Caco-2 (cell line): ENCODE measurements around the gene ODF2. TPM values are rescaled to one million over a fixed set of nuclear protein-coding genes. Genes with fewer than 3 reads are reported as not detected.

Experiments used
- BruUV-seq: library from RNA; stranded (reverse); fragments of 400-500 nt; replicated peaks from 2 replicates; lab custom pipeline; 2021; lab: Mats Ljungman, UMichigan
- CTCF ChIA-PET: fragments of 300-600 bp; sonication (Branson Sonifier 250); formaldehyde crosslinking; loops from one replicate; lab custom pipeline; 2022; ENCODE audit warnings: antibody characterized with exemption; lab: Charles Lee
- POLR2A ChIA-PET: fragments of 300-600 bp; sonication (Branson Sonifier 250); formaldehyde crosslinking; loops from one replicate; lab custom pipeline; 2022; ENCODE audit warnings: antibody characterized with exemption; lab: Charles Lee
- DNase-seq, 2 experiments: peaks; one replicate each; pipeline versions ENCODE4 v3.0.0 to v3.0.0-alpha.2; 2020 to 2022
- H3K27me3 ChIP-seq: replicated peaks from 2 replicates; pipeline ENCODE4 v1.6.0; 2011; ENCODE audit warnings: low read length; ENCODE audit not compliant: control insufficient read depth, insufficient read depth
- H3K36me3 ChIP-seq: 2 replicates; pipeline ENCODE4 v1.5.1; 2011; ENCODE audit warnings: low read length; ENCODE audit not compliant: control insufficient read depth, insufficient read depth
- H3K4me1 ChIP-seq: fragments of 250-450 bp; sonication (Bioruptor Pico); 2 replicates; pipeline ENCODE4 v1.5.1; 2020; ENCODE audit warnings: mild to moderate bottlenecking
- H3K4me3 ChIP-seq: 2 replicates; pipeline ENCODE4 v1.5.1; 2011; ENCODE audit warnings: low read depth, mild to moderate bottlenecking, control low read depth, low read length
- H3K9me3 ChIP-seq: fragments of 250-450 bp; sonication (Bioruptor Pico); 2 replicates; pipeline ENCODE4 v1.5.1; 2020; ENCODE audit warnings: mild to moderate bottlenecking, moderate library complexity
- H3K27ac Mint-ChIP-seq: one replicate; pipeline ENCODE4 v1.8.0; 2022; ENCODE audit warnings: mixed read lengths; ENCODE audit not compliant: unreplicated experiment
- H3K27me3 Mint-ChIP-seq: one replicate; pipeline ENCODE4 v1.8.0; 2022; ENCODE audit warnings: mixed read lengths; ENCODE audit not compliant: insufficient read depth, unreplicated experiment
- H3K36me3 Mint-ChIP-seq: one replicate; pipeline ENCODE4 v1.8.0; 2022; ENCODE audit warnings: mild to moderate bottlenecking, mixed read lengths; ENCODE audit not compliant: insufficient read depth, unreplicated experiment
- H3K4me1 Mint-ChIP-seq: one replicate; pipeline ENCODE4 v1.8.0; 2022; ENCODE audit warnings: low read depth, mixed read lengths; ENCODE audit not compliant: unreplicated experiment
- H3K4me3 Mint-ChIP-seq: one replicate; pipeline ENCODE4 v1.8.0; 2022; ENCODE audit warnings: mild to moderate bottlenecking, moderate library complexity, mixed read lengths; ENCODE audit not compliant: unreplicated experiment
- H3K9me3 Mint-ChIP-seq: one replicate; pipeline ENCODE4 v1.8.0; 2022; ENCODE audit warnings: mixed read lengths; ENCODE audit not compliant: unreplicated experiment
- CTCF ChIP-seq, 2 experiments: fragments of 200-600 bp in 1 of 2; IDR thresholded peaks; 1 replicate in 1 of 2; 2 replicates in 1 of 2; pipeline versions ENCODE4 v1.5.1 to v1.8.0; 2011 to 2022; ENCODE audit warnings: antibody characterized with exemption in 1 of 2, control low read depth in 1 of 2, inconsistent platforms in 1 of 2, low read depth in 1 of 2, low read length in 1 of 2, mild to moderate bottlenecking in 1 of 2, moderate library complexity in 1 of 2; ENCODE audit not compliant: insufficient read depth in 1 of 2, severe bottlenecking in 1 of 2, unreplicated experiment in 1 of 2
- intact Hi-C: fragments of 100-400 bp; cut with micrococcal nuclease; formaldehyde crosslinking; loops from one replicate; pipeline ENCODE4 v1.10.0; 2022; ENCODE audit not compliant: unreplicated experiment
- total RNA-seq: library from RNA; stranded (reverse); gene quantifications from 2 replicates; pipeline ENCODE4 v1.2.3, GENCODE V29; 2022

ODF2 gene
- total RNA-seq, 1 experiment from 2014 or later = 34.9 TPM

DNA sequence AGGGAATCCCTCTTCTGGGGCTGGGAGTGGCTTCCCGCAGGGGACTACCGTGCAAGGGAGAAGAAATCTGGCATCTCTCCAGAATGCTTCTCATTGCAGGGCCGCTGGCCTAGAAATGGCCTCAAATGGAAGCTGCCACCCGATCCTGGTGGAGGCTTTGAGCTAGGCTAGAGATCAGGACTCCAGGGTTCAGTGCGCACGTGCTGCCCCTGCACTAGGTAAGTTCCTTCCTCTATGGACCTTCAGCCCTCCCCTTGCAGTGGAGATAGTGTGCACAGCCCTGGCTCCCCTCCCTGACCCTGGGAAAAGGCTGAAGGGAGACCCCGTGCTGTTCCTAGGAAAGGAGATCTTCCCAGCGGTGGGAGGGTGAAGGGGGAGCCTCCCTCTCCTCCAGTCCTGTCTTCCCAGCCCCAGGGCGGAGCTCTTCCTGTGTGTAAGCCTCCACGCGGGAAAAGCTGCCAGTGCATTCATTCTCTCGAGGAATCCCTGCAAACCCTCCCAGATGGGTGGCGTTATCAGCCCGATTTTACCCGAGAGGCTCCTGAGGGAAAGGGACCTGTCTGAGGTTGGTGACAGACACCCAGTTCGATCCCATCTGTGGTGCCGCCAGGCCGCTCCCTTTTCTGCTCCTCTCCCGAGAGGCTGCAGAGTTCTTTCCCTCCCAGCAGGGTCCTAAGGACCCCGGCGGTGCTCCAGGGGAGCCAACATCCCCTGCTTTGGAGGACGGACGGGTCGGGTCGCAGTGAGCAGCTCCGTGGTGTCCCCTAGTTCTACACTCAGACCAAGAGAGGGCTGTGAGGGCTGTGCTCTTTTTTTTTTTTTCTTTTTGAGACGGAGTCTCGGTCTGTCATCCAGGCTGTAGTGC, 36.5 kb upstream of the ODF2 start:
- ChIA-PET POLR2A (interaction anchor here (1.2 kb wide), 1 partner anchor 48 kb away, joined by 5 read pairs; the partner anchor contains the start of gene URM1), CTCF (interaction anchor here (0.7 to 2.9 kb wide), 12 partner anchors 8 to 1205 kb away, joined by 3 to 28 read pairs (median 5); partner anchors contain the start of gene URM1)
- Mint-ChIP-seq H3K4me1 (peaks cover 24% of the 10 kb centered on the region), H3K9me3 (no peaks in the 10 kb centered on the region), H3K27ac (peak overlapping the region; percentile 42), H3K27me3 (no peaks in the 10 kb centered on the region), H3K4me3 (peak overlapping the region; percentile 75), H3K36me3 (peaks cover 6% of the 10 kb centered on the region)
- no peaks in the 10 kb centered on the region for H3K36me3 ChIP-seq
- H3K4me1 ChIP-seq = peaks cover 38% of the 10 kb centered on the region
- H3K9me3 ChIP-seq = no peaks in the 10 kb centered on the region
- no peak for TF ChIP-seq CTCF (IDR thresholded peaks at IDR 0.05; ENCODE audit: insufficient read depth in 1 of 2, low read depth in 1 of 2, low read length in 1 of 2, severe bottlenecking in 1 of 2, unreplicated experiment in 1 of 2)
- BruUV-seq = no TSS peak
- H3K4me3 ChIP-seq = peak overlapping the region; percentile 78
- intact Hi-C loops = no loop called here
- DNase-seq = no peak
- H3K27me3 ChIP-seq = no peaks in the 10 kb centered on the region

GRCh38 chr9:128420060-128420650, 35.7 kb upstream of the ODF2 start:
- BruUV-seq = no TSS peak
- ChIA-PET CTCF (interaction anchor here (0.6 to 2.9 kb wide), 17 partner anchors 9 to 1204 kb away, joined by 3 to 28 read pairs (median 4); partner anchors contain the start of gene URM1), POLR2A (interaction anchor here (0.6 to 1.2 kb wide), 3 partner anchors 49 to 232 kb away, joined by 5 to 7 read pairs (median 6); partner anchors contain the start of genes GOLGA2, SWI5 and URM1)
- Histone ChIP-seq H3K4me3 (peak overlapping the region; percentile 78), H3K36me3 (no peaks in the 10 kb centered on the region), H3K9me3 (no peaks in the 10 kb centered on the region), H3K4me1 (peaks cover 35% of the 10 kb centered on the region), H3K27me3 (no peaks in the 10 kb centered on the region)
- peak; percentile 68 to 86 for DNase-seq
- TF ChIP-seq CTCF (IDR thresholded peaks at IDR 0.05; ENCODE audit: insufficient read depth in 1 of 2, low read depth in 1 of 2, low read length in 1 of 2, severe bottlenecking in 1 of 2, unreplicated experiment in 1 of 2) = peak; percentile 76 to 91
- Mint-ChIP-seq H3K27me3 (no peaks in the 10 kb centered on the region), H3K9me3 (no peaks in the 10 kb centered on the region), H3K36me3 (peaks cover 6% of the 10 kb centered on the region), H3K4me1 (peaks cover 16% of the 10 kb centered on the region), H3K4me3 (peak overlapping the region; percentile 75), H3K27ac (peak overlapping the region; percentile 42)
- intact Hi-C loops = loop anchor here (2.0 kb wide), 1 partner anchor 57 kb away; no protein-coding TSS in a partner anchor
